HG02759 (cell line): Measurements from ENCODE around the gene ZBTB8A.
A peak's percentile ranks its signal among the peaks of the same experiment; 100 is the strongest.
"Not testable (repeated sequence)": the region's sequence is repeated elsewhere in the genome, so short reads cannot be mapped to it uniquely, and the experiment has no call there.

ENCODE experiments used
- ATAC-seq: cut with Tn5 transposase; IDR thresholded peaks from one replicate; pipeline ENCODE4 v1.9.1; 2021; ENCODE audit warnings: mild to moderate bottlenecking, moderate library complexity; ENCODE audit not compliant: unreplicated experiment

ZBTB8A gene

GRCh38 chr1:32536117-32536516, 3.1 kb upstream of the ZBTB8A start:
- ATAC-seq = no peak

GRCh38 chr1:32536764-32537163, 2.5 kb upstream of the ZBTB8A start:
- no peak for ATAC-seq

- ATAC-seq = no peak
These were observed 651 bp downstream of the ZBTB8A start for GRCh38 chr1:32539584-32540571.

- no peak for ATAC-seq
These were observed 1.4 kb downstream of the ZBTB8A start for GRCh38 chr1:32540605-32541004.

GRCh38 chr1:32541064-32541566, 1.9 kb downstream of the ZBTB8A start:
- no peak for ATAC-seq

GRCh38 chr1:32546611-32547010, 7.4 kb downstream of the ZBTB8A start:
- no peak for ATAC-seq

- ATAC-seq = no peak
These were observed 10.4 kb downstream of the ZBTB8A start for GRCh38 chr1:32549616-32550015.

- ATAC-seq = no peak
These were observed 15.1 kb downstream of the ZBTB8A start for GRCh38 chr1:32554288-32554687.

GRCh38 chr1:32557035-32557434, 17.8 kb downstream of the ZBTB8A start:
- ATAC-seq = not testable (repeated sequence)

- ATAC-seq = no peak
These were observed 18.6 kb downstream of the ZBTB8A start for GRCh38 chr1:32557812-32558211.

- no peak for ATAC-seq
These were observed 29.7 kb downstream of the ZBTB8A start for GRCh38 chr1:32568929-32569328.

- no peak for ATAC-seq
These were observed 41.3 kb downstream of the ZBTB8A start for GRCh38 chr1:32580348-32581017.

- ATAC-seq = no peak
These were observed 53.7 kb downstream of the ZBTB8A start for GRCh38 chr1:32592943-32593342.

- ATAC-seq = no peak
These were observed 60.8 kb downstream of the ZBTB8A start for GRCh38 chr1:32600034-32600433.

- ATAC-seq = no peak
These were observed 66.6 kb downstream of the ZBTB8A start for GRCh38 chr1:32605711-32606424.

- ATAC-seq = no peak
These were observed 67.5 kb downstream of the ZBTB8A start for GRCh38 chr1:32606565-32607371.

- no peak for ATAC-seq
These were observed 70.0 kb downstream of the ZBTB8A start for GRCh38 chr1:32609180-32609579.

GRCh38 chr1:32611859-32612188, 72.6 kb downstream of the ZBTB8A start:
- no peak for ATAC-seq

- peak; percentile 93 for ATAC-seq
These were observed 73.1 kb downstream of the ZBTB8A start for GRCh38 chr1:32612189-32612881.

GRCh38 chr1:32613472-32613871, 74.2 kb downstream of the ZBTB8A start:
- ATAC-seq = no peak
